NCI-H1417 treated with DMSO at 0.1 percent for 48 hours (cell line): ENCODE measurements around the gene MACROD2.

Source experiments
- DNase-seq: peaks from one replicate; lab custom pipeline; 2025; lab: John Stamatoyannopoulos, UW

Gene MACROD2

DNA sequence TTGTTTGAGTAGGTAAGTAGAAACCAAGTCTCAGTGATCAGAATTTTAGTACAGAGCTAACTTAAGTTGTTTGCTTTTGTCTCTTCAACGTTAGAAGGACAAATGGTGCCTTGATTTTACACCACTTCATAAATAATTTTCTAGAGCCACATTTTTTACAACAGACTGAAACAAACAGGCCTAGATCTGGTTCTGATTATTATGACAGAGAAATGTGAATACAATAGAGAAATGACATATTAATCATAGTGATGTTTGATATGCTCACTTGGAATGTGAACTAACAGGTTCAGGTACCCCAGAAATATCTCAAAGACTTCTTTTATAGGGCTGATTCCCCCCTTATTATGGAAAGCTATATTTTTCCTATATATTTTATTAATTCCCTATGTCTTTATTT lies 1817.4 kb downstream of the MACROD2 start:
- no peak for DNase-seq

DNA sequence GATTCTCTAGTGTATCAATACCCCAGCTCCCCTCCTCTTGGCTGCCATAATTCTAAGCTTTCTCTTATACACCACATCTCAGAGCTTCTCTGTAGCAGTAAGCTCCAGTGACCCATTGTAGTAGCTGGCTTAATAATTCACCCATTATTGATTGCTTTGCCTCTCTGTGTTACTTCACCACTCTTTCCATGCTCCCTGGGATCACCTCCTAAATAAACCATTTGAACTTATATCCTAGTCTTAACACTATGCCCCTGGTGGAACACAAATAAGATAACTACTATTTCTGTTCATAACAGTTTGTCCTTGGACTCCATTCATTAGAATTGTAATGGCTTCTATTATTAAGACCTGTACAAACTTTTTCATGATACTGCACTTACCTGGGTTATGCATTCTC lies 1819.0 kb downstream of the MACROD2 start:
- no peak for DNase-seq

GRCh38 chr20:15814911-15815310 lies 1819.6 kb downstream of the MACROD2 start:
- no peak for DNase-seq

DNA sequence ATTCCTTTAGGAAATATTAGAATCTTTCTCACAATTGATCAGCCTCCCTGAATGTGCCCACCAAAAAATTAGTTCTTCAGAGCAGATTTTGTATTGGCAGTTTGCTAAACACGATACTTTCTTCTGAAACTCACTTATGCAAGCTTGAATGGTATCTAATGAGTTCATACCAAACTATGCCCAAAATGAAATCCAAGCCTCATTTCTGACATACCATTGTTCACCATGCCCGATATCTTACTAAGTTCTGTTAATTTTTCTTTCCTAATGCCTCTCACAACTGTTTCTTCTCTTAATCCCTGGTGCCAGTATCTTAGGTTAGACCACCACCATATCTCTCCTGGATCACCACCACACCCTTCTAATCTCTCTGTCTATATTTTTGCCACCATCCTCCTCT lies 1822.0 kb downstream of the MACROD2 start:
- no peak for DNase-seq

- peak; percentile 71 for DNase-seq
Measured at GRCh38 chr20:15818651-15819071, 1823.3 kb downstream of the MACROD2 start.

- no peak for DNase-seq
Measured at GRCh38 chr20:15823718-15824117, 1828.4 kb downstream of the MACROD2 start.

- no peak for DNase-seq
Measured at GRCh38 chr20:15827628-15828027, 1832.3 kb downstream of the MACROD2 start.

GRCh38 chr20:15831201-15831600 lies 1835.9 kb downstream of the MACROD2 start:
- no peak for DNase-seq

- DNase-seq: no peak
Measured at GRCh38 chr20:15832512-15832911, 1837.2 kb downstream of the MACROD2 start.

DNA sequence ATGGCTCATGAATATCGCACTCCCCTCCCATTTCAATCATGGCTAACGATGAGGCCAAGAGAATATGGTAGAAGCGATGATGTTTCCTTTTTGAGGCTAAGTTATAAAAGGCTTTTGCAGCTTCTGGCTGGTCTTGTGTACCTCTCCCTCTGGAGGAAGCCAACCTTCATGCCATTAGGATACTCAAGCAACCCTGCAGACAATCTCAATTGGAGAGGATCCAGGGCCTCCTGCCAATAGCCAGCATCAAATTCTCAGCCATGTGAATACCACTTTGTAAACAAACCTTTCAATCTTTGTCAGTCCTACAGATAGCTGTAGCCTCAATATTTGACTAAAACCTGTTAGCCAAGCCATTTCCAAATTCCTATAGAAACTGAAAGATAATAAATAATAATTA lies 1839.5 kb downstream of the MACROD2 start:
- no peak for DNase-seq

DNA sequence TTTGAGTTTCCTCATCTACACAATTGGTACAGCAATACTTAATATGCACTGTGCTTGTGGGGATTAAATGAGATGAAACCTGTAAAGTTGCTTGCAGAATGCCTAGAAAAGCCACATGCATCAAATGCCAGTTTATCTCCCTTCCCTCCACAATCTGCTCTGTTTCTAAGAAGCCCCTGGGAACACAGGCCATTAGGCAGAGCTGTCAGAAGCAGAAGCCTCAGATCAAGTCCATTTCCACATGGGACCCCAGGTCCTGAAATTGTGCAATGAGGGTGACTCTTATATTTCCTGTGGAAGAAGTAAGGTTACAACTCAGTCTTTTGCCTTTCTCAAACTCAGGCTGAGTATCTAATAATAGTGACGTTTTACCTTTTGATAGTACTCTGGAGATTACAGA lies 1840.5 kb downstream of the MACROD2 start:
- DNase-seq: no peak

- DNase-seq: no peak
Measured at GRCh38 chr20:15836634-15837033, 1841.3 kb downstream of the MACROD2 start.

- DNase-seq: no peak
Measured at GRCh38 chr20:15837563-15837962, 1842.2 kb downstream of the MACROD2 start.

GRCh38 chr20:15838466-15838865 lies 1843.2 kb downstream of the MACROD2 start:
- no peak for DNase-seq

DNA sequence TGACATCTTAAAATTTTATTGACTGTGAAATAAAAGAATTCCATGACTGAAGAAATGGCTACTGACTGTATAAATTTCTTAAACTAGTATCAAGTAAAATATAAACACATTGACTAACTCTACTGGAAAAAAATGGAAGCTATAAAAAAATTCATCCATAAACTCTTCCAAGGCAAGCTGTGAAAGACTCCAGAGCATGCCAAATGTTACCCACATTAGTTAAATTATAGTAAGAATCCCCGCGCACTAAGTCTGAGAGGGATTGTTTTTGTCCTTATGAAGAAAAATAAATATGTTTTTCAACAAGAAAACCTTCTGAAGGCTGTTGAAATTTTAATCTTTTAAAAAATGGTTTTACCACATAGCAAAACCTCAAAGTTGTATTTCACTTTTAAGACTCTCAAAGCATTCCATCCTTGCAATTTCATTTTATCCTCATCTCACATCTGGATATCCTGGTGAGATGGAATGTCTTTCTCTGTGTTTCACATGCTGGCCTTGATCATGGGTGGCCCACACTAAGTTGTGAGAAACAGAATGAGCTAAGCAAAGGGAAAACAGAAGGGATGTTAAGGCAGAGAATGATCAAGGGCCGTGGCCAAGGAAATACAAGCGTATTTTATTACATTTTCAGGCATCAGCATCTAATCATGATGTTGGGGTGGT lies 1845.5 kb downstream of the MACROD2 start:
- no peak for DNase-seq

- no peak for DNase-seq
Measured at GRCh38 chr20:15842872-15843271, 1847.6 kb downstream of the MACROD2 start.

DNA sequence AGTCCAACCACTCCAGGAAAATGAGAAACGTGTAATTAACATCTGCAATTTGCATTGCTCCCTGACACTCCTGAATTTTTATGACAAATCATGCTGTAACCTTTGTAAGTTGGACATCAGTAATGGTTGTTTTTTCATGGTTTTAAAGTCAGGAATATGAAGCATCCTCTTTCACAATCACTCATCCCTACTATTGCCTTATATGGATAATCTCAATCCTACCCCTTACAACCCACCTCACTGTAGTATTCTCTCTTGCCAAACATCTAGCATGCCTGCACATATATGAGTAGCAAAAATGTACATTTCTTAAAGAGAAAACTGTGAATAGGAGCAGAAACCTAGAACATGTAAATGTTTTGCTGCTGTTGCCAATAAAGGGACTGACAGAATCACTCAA lies 1848.5 kb downstream of the MACROD2 start:
- no peak for DNase-seq

DNA sequence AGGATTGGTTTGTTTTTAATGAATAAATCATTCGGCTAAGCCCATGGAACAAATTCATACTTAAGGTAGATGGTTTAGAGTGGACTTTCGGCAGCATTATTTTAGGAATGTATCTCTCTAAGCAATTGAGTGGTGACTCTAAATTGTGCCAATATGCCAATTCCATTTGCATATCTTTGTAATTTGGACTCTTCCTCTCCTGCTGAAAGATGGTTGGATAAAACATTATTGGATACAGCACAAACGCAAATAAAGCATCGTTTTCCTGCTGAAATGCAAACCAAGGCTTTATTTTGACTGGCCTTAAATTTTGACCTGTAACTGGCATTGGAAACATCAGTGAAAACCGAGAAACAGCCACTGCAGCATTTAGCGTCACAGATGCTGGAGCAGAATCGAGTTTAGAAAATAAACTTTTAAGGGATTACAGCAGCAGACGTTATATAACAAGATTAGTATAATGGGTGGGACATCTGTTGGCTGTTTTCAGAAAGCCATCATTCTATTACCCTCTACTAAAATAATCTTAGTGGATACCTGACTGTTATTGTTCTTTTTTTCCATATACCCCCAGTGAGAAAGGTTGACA lies 1852.0 kb downstream of the MACROD2 start:
- no peak for DNase-seq

GRCh38 chr20:15848126-15848525 lies 1852.8 kb downstream of the MACROD2 start:
- no peak for DNase-seq

- DNase-seq: no peak
Measured at GRCh38 chr20:15848995-15849610, 1853.8 kb downstream of the MACROD2 start.

- DNase-seq: no peak
Measured at GRCh38 chr20:15851576-15852215, 1856.4 kb downstream of the MACROD2 start.

DNA sequence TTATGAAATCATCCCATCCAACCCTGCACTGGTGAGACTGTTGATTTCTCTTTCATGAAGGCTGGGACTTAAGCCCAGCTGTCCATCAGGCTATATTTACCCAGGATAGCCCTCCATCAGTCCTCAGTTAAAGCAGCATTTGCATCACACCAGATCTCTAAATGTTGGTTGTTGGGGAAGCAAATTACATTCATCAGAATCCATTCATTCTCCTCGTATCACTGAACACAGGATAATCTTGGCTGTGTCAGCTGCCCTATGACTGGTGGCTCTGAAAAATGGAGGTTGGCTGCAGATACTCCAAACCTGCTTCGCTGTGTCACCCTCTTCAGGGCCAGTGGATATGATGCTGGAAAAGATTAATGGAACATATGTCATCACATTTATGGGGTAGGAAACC lies 1859.6 kb downstream of the MACROD2 start:
- no peak for DNase-seq

GRCh38 chr20:15857173-15857784 lies 1862.0 kb downstream of the MACROD2 start:
- DNase-seq: no peak
